Lower lobe of right lung (tissue), 2 donors: ENCODE measurements around the gene UBASH3A. TPM values are rescaled to one million over a fixed set of nuclear protein-coding genes. Genes with fewer than 3 reads are reported as not detected.

Experiments used
- ATAC-seq, 2 donors: fragments of 200-7000 bp; cut with Tn5 transposase; one replicate each; pipeline ENCODE4 v1.9.1; 2020 to 2022; ENCODE audit warnings: mild to moderate bottlenecking in 2 of 2, moderate library complexity in 2 of 2
- DNase-seq: peaks from one replicate; pipeline ENCODE4 v3.0.0-alpha.2; 2020
- H3K27ac ChIP-seq: fragments of 200-600 bp; one replicate; pipeline ENCODE4 v1.8.0; 2022
- H3K27me3 ChIP-seq: fragments of 200-600 bp; one replicate; pipeline ENCODE4 v1.8.0; 2022; ENCODE audit warnings: low read depth
- H3K36me3 ChIP-seq: fragments of 200-600 bp; one replicate; pipeline ENCODE4 v1.8.0; 2022; ENCODE audit warnings: mild to moderate bottlenecking
- H3K4me1 ChIP-seq: fragments of 200-600 bp; one replicate; pipeline ENCODE4 v1.8.0; 2022
- H3K4me3 ChIP-seq: fragments of 200-600 bp; one replicate; pipeline ENCODE4 v1.8.0; 2022; ENCODE audit warnings: mild to moderate bottlenecking
- H3K9me3 ChIP-seq: fragments of 200-600 bp; one replicate; pipeline ENCODE4 v1.8.0; 2022
- CTCF ChIP-seq: fragments of 200-600 bp; IDR thresholded peaks from one replicate; pipeline ENCODE4 v1.8.0; 2022; ENCODE audit warnings: antibody characterized with exemption, mild to moderate bottlenecking
- intact Hi-C: fragments of 100-400 bp; cut with DNase I; formaldehyde crosslinking; loops from one replicate; pipeline ENCODE4 v1.11.0; 2022
- total RNA-seq: library from RNA; stranded (reverse); fragmentation: NEBNext Ultra II Directional; extraction: Animal tissue kit (Norgen Biotek cat#: 25700); gene quantifications from one replicate; pipeline ENCODE4 v1.2.1, GENCODE V29; 2021
- donor health status: DM: no; HTN: yes; CAD: no; lungs with severe emphysema.

The UBASH3A gene
- total RNA-seq, 1 donor from 2014 or later = 1.2 TPM

- DNase-seq (no peak), ATAC-seq (no peak)
- Histone ChIP-seq H3K27me3 (no peaks in the 10 kb centered on the region), H3K36me3 (no peaks in the 10 kb centered on the region), H3K9me3 (no peaks in the 10 kb centered on the region), H3K4me1 (peaks cover 7% of the 10 kb centered on the region), H3K4me3 (no peak overlapping the region), H3K27ac (no peak overlapping the region)
- intact Hi-C loops = no loop called here
- TF ChIP-seq CTCF = no peak
Observed at GRCh38 chr21:42471716-42472330, 68.1 kb downstream of the UBASH3A start.

- no peak for DNase-seq
- Histone ChIP-seq H3K4me1 (no peaks in the 10 kb centered on the region), H3K27ac (no peak overlapping the region), H3K9me3 (no peaks in the 10 kb centered on the region), H3K4me3 (no peak overlapping the region), H3K27me3 (no peaks in the 10 kb centered on the region), H3K36me3 (no peaks in the 10 kb centered on the region)
- intact Hi-C loops = no loop called here
- ATAC-seq = no peak
- no peak for TF ChIP-seq CTCF
Observed at GRCh38 chr21:42472521-42472920, 68.8 kb downstream of the UBASH3A start.

- no peak overlapping the region for H3K27ac ChIP-seq
- no peaks in the 10 kb centered on the region for H3K4me1 ChIP-seq
- no peak for ATAC-seq
- H3K27me3 ChIP-seq = no peaks in the 10 kb centered on the region
- H3K4me3 ChIP-seq = no peak overlapping the region
- TF ChIP-seq CTCF = no peak
- no peak for DNase-seq
- intact Hi-C loops = no loop called here
- no peaks in the 10 kb centered on the region for H3K36me3 ChIP-seq
- H3K9me3 ChIP-seq = no peaks in the 10 kb centered on the region
Observed at GRCh38 chr21:42473498-42474042, 69.9 kb downstream of the UBASH3A start.

- ATAC-seq (peak; percentile 85 to 93), DNase-seq (no peak)
- Histone ChIP-seq H3K36me3 (no peaks in the 10 kb centered on the region), H3K27me3 (no peaks in the 10 kb centered on the region), H3K9me3 (no peaks in the 10 kb centered on the region), H3K4me1 (no peaks in the 10 kb centered on the region), H3K4me3 (no peak overlapping the region), H3K27ac (no peak overlapping the region)
- intact Hi-C loops = no loop called here
- TF ChIP-seq CTCF = no peak
Observed at GRCh38 chr21:42474043-42474831, 70.5 kb downstream of the UBASH3A start.

GRCh38 chr21:42475036-42475435, 71.3 kb downstream of the UBASH3A start:
- no peaks in the 10 kb centered on the region for H3K9me3 ChIP-seq
- no peak for DNase-seq
- no peak for TF ChIP-seq CTCF
- intact Hi-C loops = no loop called here
- H3K36me3 ChIP-seq = no peaks in the 10 kb centered on the region
- H3K4me3 ChIP-seq = no peak overlapping the region
- H3K27ac ChIP-seq = no peak overlapping the region
- H3K4me1 ChIP-seq = no peaks in the 10 kb centered on the region
- no peak for ATAC-seq
- no peaks in the 10 kb centered on the region for H3K27me3 ChIP-seq
